SHP77 treated with DMSO at 0.1 percent for 48 hours (cell line): Measurements from ENCODE around the gene MATCAP1.

Source experiments
- DNase-seq: peaks from one replicate; lab custom pipeline; 2025; lab: John Stamatoyannopoulos, UW

Gene MATCAP1

DNA sequence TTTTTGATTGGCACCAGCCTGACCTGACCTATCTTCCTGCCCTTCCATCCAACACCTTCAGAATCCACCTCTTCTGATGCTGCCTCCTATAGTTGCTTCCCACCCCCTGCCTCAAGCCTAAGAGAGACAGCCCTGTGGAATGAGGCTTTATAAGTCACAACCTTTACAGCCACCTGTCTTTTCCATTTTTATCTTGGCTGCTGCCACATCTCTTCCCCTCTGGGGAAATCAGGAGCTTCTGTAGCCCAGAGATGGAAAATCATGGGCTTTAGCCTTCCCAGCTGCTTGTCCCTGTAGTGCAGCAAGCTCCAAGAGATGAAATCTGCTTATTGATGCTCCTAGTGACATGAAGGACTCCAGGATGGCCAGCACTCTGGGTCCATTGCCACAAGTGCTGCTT lies 55.3 kb downstream of the MATCAP1 start:
- DNase-seq: no peak
